M059J (cell line): ENCODE results near the gene PRKAR1B. TPM values are rescaled to one million over a fixed set of nuclear protein-coding genes. Genes with fewer than 3 reads are reported as not detected.
A peak's percentile ranks its signal among the peaks of the same experiment; 100 is the strongest.
"Not testable (repeated sequence)": the region's sequence is repeated elsewhere in the genome, so short reads cannot be mapped to it uniquely, and the experiment has no call there.

Experiments
- DNase-seq: peaks from one replicate; pipeline ENCODE4 v3.0.0-alpha.2; 2012; ENCODE audit warnings: low read depth
- total RNA-seq: library from RNA; depleted of rRNA; stranded (reverse); fragments of >200 nt; shearing (Covaris generic); gene quantifications from 2 replicates; pipeline ENCODE4 v1.2.3, GENCODE V29; 2014

The PRKAR1B gene
- total RNA-seq, 1 experiment from 2014 or later = 30.3 TPM

GRCh38 chr7:556837-557557 lies 170.1 kb downstream of the PRKAR1B start:
- DNase-seq = no peak

GRCh38 chr7:556291-556826 lies 170.7 kb downstream of the PRKAR1B start:
- DNase-seq = no peak

GRCh38 chr7:555551-556160 lies 171.4 kb downstream of the PRKAR1B start:
- no peak for DNase-seq

GRCh38 chr7:553636-554111 lies 173.4 kb downstream of the PRKAR1B start:
- no peak for DNase-seq

- DNase-seq = no peak
Measured at GRCh38 chr7:552868-553635, 174.0 kb downstream of the PRKAR1B start.

GRCh38 chr7:552151-552867 lies 174.8 kb downstream of the PRKAR1B start:
- DNase-seq = not testable (repeated sequence)

- not testable (repeated sequence) for DNase-seq
Measured at GRCh38 chr7:551615-551970, 175.5 kb downstream of the PRKAR1B start.

GRCh38 chr7:550881-551614 lies 176.0 kb downstream of the PRKAR1B start:
- no peak for DNase-seq

- DNase-seq = no peak
Measured at GRCh38 chr7:549891-550625, 177.0 kb downstream of the PRKAR1B start.

- no peak for DNase-seq
Measured at GRCh38 chr7:549066-549890, 177.8 kb downstream of the PRKAR1B start.

- no peak for DNase-seq
Measured at GRCh38 chr7:548401-548800, 178.7 kb downstream of the PRKAR1B start.

GRCh38 chr7:545470-545869 lies 181.6 kb downstream of the PRKAR1B start:
- DNase-seq = no peak

- no peak for DNase-seq
Measured at GRCh38 chr7:544338-545221, 182.5 kb downstream of the PRKAR1B start.

- no peak for DNase-seq
Measured at GRCh38 chr7:543501-544337, 183.4 kb downstream of the PRKAR1B start.

- DNase-seq = peak; percentile 98
Measured at GRCh38 chr7:542713-543500, 184.2 kb downstream of the PRKAR1B start.

- no peak for DNase-seq
Measured at GRCh38 chr7:542131-542712, 184.9 kb downstream of the PRKAR1B start.
